Measurements from ENCODE around the gene METTL9. TPM values are rescaled to one million over a fixed set of nuclear protein-coding genes. Genes with fewer than 3 reads are reported as not detected.

The METTL9 gene
- total and polyA plus RNA-seq, 2 of the 13 experiments (the other 11 are each of a cell fraction or from before 2014, with no cell fraction given), result 123 to 204 TPM

DNA sequence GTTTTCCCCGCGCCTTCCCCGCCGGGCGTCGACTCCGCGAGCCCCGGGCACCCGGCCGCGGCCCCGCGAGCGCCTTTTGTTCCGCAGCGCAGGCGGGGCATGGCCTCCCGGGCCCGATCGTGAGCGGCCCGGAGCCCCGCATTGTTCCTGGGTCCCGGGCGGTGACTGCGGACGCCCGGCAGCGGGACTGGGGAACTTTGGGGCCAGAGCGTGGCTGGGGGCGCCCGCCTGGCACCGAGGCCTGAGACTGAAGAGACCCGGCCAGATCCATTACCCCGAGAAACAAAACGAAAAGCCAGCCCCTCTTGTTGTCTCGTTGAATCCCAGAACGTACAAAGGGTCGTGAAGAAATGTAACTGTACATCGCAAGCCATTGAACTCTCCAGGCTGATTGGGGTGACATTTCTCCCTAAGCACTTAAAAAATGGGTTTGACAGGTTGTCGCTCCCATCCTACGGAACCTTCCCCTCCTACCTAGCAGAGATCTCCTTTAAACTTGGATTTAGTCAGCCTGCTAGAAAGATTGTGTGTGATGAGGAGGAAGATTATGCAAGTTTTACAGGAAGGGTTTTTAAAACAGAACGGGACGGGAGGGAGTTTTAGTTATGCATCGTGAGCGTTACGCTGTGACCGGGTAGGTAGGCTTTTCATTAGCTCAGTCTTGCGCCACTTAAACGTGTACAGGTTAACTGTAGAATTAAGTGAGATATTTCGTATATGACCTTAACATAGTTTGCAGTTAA is 825 bp downstream of the METTL9 start (continued):
- TF ChIP-seq ZHX2 (IDR thresholded peaks at IDR 0.05; ENCODE audit: low read depth), result no peak
- no peak for TF ChIP-seq ZHX2 (CRISPR knock-in tag; IDR thresholded peaks at IDR 0.05; ENCODE audit: borderline replicate concordance)
- TF ChIP-seq, protein P1, sequence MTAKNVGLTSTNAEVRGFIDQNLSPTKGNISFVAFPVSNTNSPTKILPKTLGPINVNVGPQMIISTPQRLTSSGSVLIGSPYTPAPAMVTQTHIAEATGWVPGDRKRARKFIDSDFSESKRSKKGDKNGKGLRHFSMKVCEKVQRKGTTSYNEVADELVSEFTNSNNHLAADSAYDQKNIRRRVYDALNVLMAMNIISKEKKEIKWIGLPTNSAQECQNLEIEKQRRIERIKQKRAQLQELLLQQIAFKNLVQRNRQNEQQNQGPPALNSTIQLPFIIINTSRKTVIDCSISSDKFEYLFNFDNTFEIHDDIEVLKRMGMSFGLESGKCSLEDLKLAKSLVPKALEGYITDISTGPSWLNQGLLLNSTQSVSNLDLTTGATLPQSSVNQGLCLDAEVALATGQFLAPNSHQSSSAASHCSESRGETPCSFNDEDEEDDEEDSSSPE (CRISPR knock-in tag; IDR thresholded peaks at IDR 0.05), result peak; percentile 19; the same call in 1 of the 2 replicates
- no peak for TF ChIP-seq ZKSCAN8 (CRISPR knock-in tag; IDR thresholded peaks at IDR 0.05; ENCODE audit: borderline replicate concordance)
- no peak for TF ChIP-seq ATAD3A (CRISPR knock-in tag; IDR thresholded peaks at IDR 0.05)
- no peak for TF ChIP-seq THRA (CRISPR knock-in tag; IDR thresholded peaks at IDR 0.05; ENCODE audit: borderline replicate concordance)
- TF ChIP-seq SNAPC4 (CRISPR knock-in tag; IDR thresholded peaks at IDR 0.05), result 0 out of 2 replicates have a peak, but pooled peaks have one; percentile 29
- TF ChIP-seq ZBTB42 (CRISPR knock-in tag; IDR thresholded peaks at IDR 0.05), result no peak
- 0 out of 2 replicates have a peak, but pooled peaks have one; percentile 16 for TF ChIP-seq ZNF792 (CRISPR knock-in tag; IDR thresholded peaks at IDR 0.05)
- TF ChIP-seq CBX1 (IDR thresholded peaks at IDR 0.05; ENCODE audit: low read depth), result no peak
- TF ChIP-seq RNF2 (conservative IDR thresholded peaks at IDR 0.05; ENCODE audit: low read depth), result no peak
- TF ChIP-seq ZNF660 (CRISPR knock-in tag; IDR thresholded peaks at IDR 0.05; ENCODE audit: borderline replicate concordance, low read depth), result no peak
- no peak for TF ChIP-seq CENPX (CRISPR knock-in tag; IDR thresholded peaks at IDR 0.05)
- TF ChIP-seq DRAP1 (CRISPR knock-in tag; IDR thresholded peaks at IDR 0.05), result no peak

Measured in HepG2 (cell line).